Hepatocyte (in vitro differentiated cells): ENCODE results near the gene KRT74. TPM values are rescaled to one million over a fixed set of nuclear protein-coding genes. Genes with fewer than 3 reads are reported as not detected.

Source experiments
- DNase-seq: peaks from one replicate; pipeline ENCODE4 v3.0.0-alpha.2; 2016; ENCODE audit warnings: low spot score
- H2AFZ ChIP-seq: fragments of 200-600 bp; sonication (generic); 2 replicates; pipeline ENCODE4 v1.6.0; 2016; ENCODE audit warnings: antibody characterized with exemption, mild to moderate bottlenecking
- H3K27ac ChIP-seq: fragments of 200-600 bp; sonication (generic); 2 replicates; pipeline ENCODE4 v1.5.1; 2016; ENCODE audit warnings: mild to moderate bottlenecking
- H3K27me3 ChIP-seq: fragments of 200-600 bp; sonication (generic); 2 replicates; pipeline ENCODE4 v1.6.1; 2016
- H3K36me3 ChIP-seq: fragments of 200-600 bp; sonication (generic); replicated peaks from 2 replicates; pipeline ENCODE4 v1.5.1; 2016; ENCODE audit warnings: low read depth; ENCODE audit not compliant: insufficient read depth
- H3K4me1 ChIP-seq: fragments of 200-600 bp; sonication (generic); 2 replicates; pipeline ENCODE4 v1.5.1; 2016; ENCODE audit warnings: mild to moderate bottlenecking, moderate library complexity; ENCODE audit not compliant: insufficient read depth
- H3K4me2 ChIP-seq: fragments of 200-600 bp; sonication (generic); 2 replicates; pipeline ENCODE4 v1.6.0; 2016
- H3K4me3 ChIP-seq: fragments of 200-600 bp; sonication (generic); 2 replicates; pipeline ENCODE4 v1.5.1; 2016; ENCODE audit warnings: mild to moderate bottlenecking
- H3K79me2 ChIP-seq: fragments of 200-600 bp; sonication (generic); 2 replicates; pipeline ENCODE4 v1.6.0; 2017; ENCODE audit warnings: mild to moderate bottlenecking
- H3K9me2 ChIP-seq: fragments of 200-600 bp; sonication (generic); replicated peaks from 2 replicates; pipeline ENCODE4 v1.6.0; 2017; ENCODE audit warnings: mild to moderate bottlenecking; ENCODE audit not compliant: insufficient read depth
- H3K9me3 ChIP-seq: fragments of 200-600 bp; sonication (generic); 2 replicates; pipeline ENCODE4 v1.5.1; 2016; ENCODE audit warnings: low read depth, mild to moderate bottlenecking
- H4K20me1 ChIP-seq: fragments of 200-600 bp; sonication (generic); 2 replicates; pipeline ENCODE4 v1.6.0; 2016; ENCODE audit warnings: mild to moderate bottlenecking; ENCODE audit not compliant: insufficient read depth, poor library complexity, severe bottlenecking
- CTCF ChIP-seq: fragments of 200-600 bp; sonication (generic); IDR thresholded peaks from 2 replicates; pipeline ENCODE4 v1.5.1; 2016; ENCODE audit warnings: antibody characterized with exemption, mild to moderate bottlenecking; ENCODE audit not compliant: poor library complexity
- EZH2 ChIP-seq: fragments of 200-600 bp; sonication (generic); IDR thresholded peaks from 2 replicates; pipeline ENCODE4 v1.6.1; 2016; ENCODE audit warnings: antibody characterized with exemption, mild to moderate bottlenecking, borderline replicate concordance
- EZH2phosphoT487 ChIP-seq: fragments of 200-600 bp; sonication (generic); IDR thresholded peaks from one replicate; pipeline ENCODE4 v1.6.1; 2018; ENCODE audit warnings: antibody characterized with exemption, mild to moderate bottlenecking, low read depth, moderate library complexity; ENCODE audit not compliant: unreplicated experiment, severe bottlenecking
- WGBS: methylation state at CpG from one replicate; pipeline ENCODE4 v1.1.6; 2016; ENCODE audit warnings: low lambda C conversion rate; ENCODE audit errors: missing lambda C conversion rate; 5-methylcytosine and 5-hydroxymethylcytosine counted together
- polyA plus RNA-seq: library from polyadenylated mRNA; unstranded; fragments of >200 nt; fragmentation: Nextera tagmentation; extraction: Ambion mirVana; gene quantifications from 2 replicates; pipeline ENCODE4 v1.2.1, GENCODE V29; 2016
- total RNA-seq: library from RNA; depleted of rRNA; stranded (reverse); fragments of >200 nt; gene quantifications from 2 replicates; pipeline ENCODE4 v1.2.3, GENCODE V29; 2014

Gene KRT74
- total and polyA plus RNA-seq, 2 experiments from 2014 or later, result not detected

GRCh38 chr12:52605542-52605941, 31.9 kb upstream of the KRT74 start:
- H3K27ac ChIP-seq, result no peak overlapping the region
- H3K27me3 ChIP-seq, result peaks cover 31% of the 10 kb centered on the region
- no peak overlapping the region for H2AFZ ChIP-seq

GRCh38 chr12:52604859-52605258, 31.2 kb upstream of the KRT74 start:
- Histone ChIP-seq H3K4me2 (no peak overlapping the region), H3K9me3 (no peaks in the 10 kb centered on the region), H3K36me3 (no peaks in the 10 kb centered on the region), H3K79me2 (no peaks in the 10 kb centered on the region), H3K9me2 (no peaks in the 10 kb centered on the region), H2AFZ (no peak overlapping the region), H3K27ac (no peak overlapping the region), H3K27me3 (peaks cover 27% of the 10 kb centered on the region), H3K4me1 (no peaks in the 10 kb centered on the region), H3K4me3 (no peak overlapping the region), H4K20me1 (no peaks in the 10 kb centered on the region)
- TF ChIP-seq CTCF, result no peak
- no peak for TF ChIP-seq EZH2
- TF ChIP-seq EZH2phosphoT487, result no peak
- no peak for DNase-seq

More at GRCh38 chr12:52605542-52605941, 31.9 kb upstream of the KRT74 start:
- DNase-seq, result no peak
- Histone ChIP-seq H4K20me1 (no peaks in the 10 kb centered on the region), H3K9me2 (no peaks in the 10 kb centered on the region), H3K79me2 (no peaks in the 10 kb centered on the region), H3K4me1 (no peaks in the 10 kb centered on the region), H3K36me3 (no peaks in the 10 kb centered on the region), H3K4me2 (no peak overlapping the region), H3K9me3 (no peaks in the 10 kb centered on the region), H3K4me3 (no peak overlapping the region)
- no peak for TF ChIP-seq EZH2phosphoT487
- TF ChIP-seq EZH2, result no peak
- TF ChIP-seq CTCF, result no peak
- 88% methylated on average over 1 of the region's 1 CpG for WGBS

GRCh38 chr12:52603314-52603713, 29.7 kb upstream of the KRT74 start:
- 64% methylated on average over 2 of the region's 2 CpGs for WGBS
- no peaks in the 10 kb centered on the region for H4K20me1 ChIP-seq
- H3K36me3 ChIP-seq, result no peaks in the 10 kb centered on the region
- H3K4me3 ChIP-seq, result no peak overlapping the region
- H3K4me2 ChIP-seq, result no peak overlapping the region
- no peaks in the 10 kb centered on the region for H3K9me2 ChIP-seq
- H3K27me3 ChIP-seq, result peaks cover 14% of the 10 kb centered on the region
- H3K79me2 ChIP-seq, result no peaks in the 10 kb centered on the region
- no peak for TF ChIP-seq CTCF
- TF ChIP-seq EZH2phosphoT487, result no peak
- no peak for TF ChIP-seq EZH2
- H3K9me3 ChIP-seq, result no peaks in the 10 kb centered on the region
- no peaks in the 10 kb centered on the region for H3K4me1 ChIP-seq
- H3K27ac ChIP-seq, result no peak overlapping the region
- H2AFZ ChIP-seq, result no peak overlapping the region
- no peak for DNase-seq

GRCh38 chr12:52602552-52602951, 28.9 kb upstream of the KRT74 start:
- DNase-seq, result no peak
- Histone ChIP-seq H3K9me2 (no peaks in the 10 kb centered on the region), H2AFZ (no peak overlapping the region), H4K20me1 (no peaks in the 10 kb centered on the region), H3K4me1 (no peaks in the 10 kb centered on the region), H3K4me3 (no peak overlapping the region), H3K27me3 (peaks cover 13% of the 10 kb centered on the region), H3K27ac (no peak overlapping the region), H3K9me3 (no peaks in the 10 kb centered on the region), H3K4me2 (no peak overlapping the region), H3K36me3 (no peaks in the 10 kb centered on the region), H3K79me2 (no peaks in the 10 kb centered on the region)
- no peak for TF ChIP-seq EZH2phosphoT487
- no peak for TF ChIP-seq EZH2
- no peak for TF ChIP-seq CTCF
- WGBS, result 88% methylated on average over 5 of the region's 5 CpGs
